ENCODE measurements around the gene CRLF2.
"Not testable (repeated sequence)": the region's sequence is repeated elsewhere in the genome, so short reads cannot be mapped to it uniquely, and the experiment has no call there.

Gene CRLF2

DNA sequence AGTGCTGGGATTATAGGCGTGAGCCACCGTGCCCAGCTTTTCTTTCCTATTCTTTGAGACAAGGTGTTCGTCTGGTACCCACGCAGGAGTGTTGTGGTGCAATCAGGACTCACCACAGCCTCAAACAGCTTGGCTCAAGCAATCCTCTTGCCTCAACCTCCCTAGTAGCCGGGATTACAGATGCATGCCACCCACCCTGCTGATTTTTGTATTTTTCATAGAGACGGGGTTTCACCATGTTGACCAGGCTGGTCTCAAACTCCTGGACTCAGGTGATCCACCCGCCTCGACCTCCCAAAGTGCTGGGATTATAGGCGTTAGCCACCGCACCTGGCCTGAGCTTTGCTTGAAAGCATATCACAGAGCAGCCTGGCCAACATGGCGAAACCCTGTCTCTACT lies 1.5 kb upstream of the CRLF2 start:
- DNase-seq = no peak

DNA sequence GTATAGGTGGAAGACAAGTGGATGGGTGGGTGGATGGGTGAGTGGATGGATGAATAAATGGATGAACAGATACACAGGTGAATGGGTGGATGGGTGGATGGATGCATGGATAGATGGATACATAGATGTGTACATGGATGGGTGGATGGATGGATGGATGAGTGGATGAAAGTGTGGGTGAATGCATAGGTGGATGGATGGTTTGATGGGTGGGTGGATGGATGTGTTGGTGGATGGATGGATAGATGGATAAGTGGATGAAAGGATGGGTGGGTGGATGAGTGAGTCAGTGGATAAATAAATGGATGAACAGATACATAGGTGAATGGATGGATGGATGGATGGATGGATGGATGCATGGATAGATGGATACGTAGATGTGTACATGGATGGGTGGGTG lies 1.6 kb downstream of the CRLF2 start:
- DNase-seq = no peak

DNA sequence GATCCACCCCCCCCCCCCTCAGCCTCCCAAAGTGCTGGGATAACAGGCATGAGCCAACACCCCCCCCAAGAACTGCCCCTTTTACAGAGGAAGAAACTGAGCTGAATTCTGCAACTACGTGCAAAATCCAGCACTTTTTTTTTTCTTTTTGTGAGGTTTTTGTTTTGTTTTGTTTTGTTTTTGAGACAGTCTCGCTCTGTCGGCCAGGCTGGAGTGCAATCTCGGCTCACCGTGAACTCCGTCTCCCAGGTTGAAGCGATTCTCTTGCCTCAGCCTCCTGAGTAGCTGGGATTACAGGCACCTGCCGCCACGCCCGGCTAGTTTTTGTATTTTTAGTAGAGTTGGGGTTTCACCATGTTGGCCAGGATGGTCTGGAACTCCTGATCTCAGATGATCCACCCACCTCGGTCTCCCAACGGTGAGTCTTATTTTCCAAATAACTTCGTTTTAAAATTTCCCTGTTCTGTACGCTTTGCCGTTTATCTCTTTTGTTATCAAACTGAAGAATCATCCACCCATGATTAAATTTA lies 4.9 kb downstream of the CRLF2 start:
- DNase-seq = no peak

GRCh38 chrX:1205681-1206611 lies 6.5 kb downstream of the CRLF2 start:
- peak; percentile 29 for DNase-seq

DNA sequence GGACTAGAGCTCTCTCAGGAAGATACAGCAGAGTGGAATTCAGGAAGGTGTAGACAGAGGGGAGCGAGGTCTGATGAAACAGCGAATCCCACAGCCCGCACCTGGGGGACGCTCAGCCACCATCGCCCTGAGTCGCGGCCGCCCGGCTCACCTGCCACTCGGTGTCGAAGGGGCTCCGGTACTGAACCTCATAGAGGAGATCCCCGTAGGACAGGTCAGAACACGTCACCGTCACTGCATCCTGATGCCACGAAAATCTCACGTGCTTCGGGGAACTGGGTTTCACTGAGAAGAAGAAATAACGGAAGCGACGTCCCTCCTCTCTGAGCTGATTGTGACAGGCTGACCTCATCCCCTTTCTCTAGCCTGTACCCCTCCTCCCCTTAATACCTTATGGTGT lies 10.2 kb downstream of the CRLF2 start:
- no peak for DNase-seq

- DNase-seq = no peak
Observed at GRCh38 chrX:1196436-1196835, 16.0 kb downstream of the CRLF2 start.

DNA sequence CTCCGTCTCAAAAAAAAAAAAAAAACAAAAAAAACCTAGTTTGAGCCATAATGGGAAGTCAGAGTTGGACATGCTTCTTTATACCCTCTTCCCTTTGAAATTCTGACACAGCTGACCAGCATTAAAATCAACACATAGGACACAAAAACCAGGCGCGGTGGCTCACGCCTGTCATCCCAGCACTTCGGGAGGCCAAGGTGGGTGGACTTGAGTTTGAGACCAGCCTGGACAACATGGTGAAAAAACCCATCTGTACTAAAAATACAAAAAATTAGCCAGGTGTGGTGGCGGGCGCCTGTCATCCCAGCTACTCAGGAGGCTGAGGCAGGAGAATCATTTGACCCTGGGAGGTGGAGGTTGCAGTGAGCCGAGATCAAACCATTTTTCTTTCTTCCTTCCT lies 20.3 kb downstream of the CRLF2 start:
- not testable (repeated sequence) for DNase-seq

GRCh38 chrX:1190596-1191145 lies 21.8 kb downstream of the CRLF2 start:
- no peak for DNase-seq

DNA sequence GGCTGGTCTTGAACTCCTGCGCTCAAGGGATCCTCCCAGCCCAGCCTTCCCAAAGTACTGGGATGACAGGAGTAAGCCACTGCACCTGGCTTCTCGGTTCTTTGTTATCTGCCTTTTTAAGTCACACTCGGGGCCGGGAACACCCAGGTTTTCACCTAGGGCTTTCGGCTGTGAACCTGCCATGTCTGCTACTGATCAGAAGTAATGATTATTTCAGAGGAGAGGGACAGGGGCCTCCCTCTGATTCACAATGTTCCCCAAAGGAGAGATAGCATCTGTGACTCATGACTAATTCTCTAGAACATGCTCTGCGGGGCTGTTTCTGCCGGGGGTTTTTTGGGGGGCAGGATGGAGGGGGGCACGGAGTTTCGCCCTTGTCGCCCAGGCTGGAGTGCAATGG lies 26.9 kb downstream of the CRLF2 start:
- no peak for DNase-seq

- DNase-seq = no peak
Observed at GRCh38 chrX:1182211-1182610, 30.2 kb downstream of the CRLF2 start.

DNA sequence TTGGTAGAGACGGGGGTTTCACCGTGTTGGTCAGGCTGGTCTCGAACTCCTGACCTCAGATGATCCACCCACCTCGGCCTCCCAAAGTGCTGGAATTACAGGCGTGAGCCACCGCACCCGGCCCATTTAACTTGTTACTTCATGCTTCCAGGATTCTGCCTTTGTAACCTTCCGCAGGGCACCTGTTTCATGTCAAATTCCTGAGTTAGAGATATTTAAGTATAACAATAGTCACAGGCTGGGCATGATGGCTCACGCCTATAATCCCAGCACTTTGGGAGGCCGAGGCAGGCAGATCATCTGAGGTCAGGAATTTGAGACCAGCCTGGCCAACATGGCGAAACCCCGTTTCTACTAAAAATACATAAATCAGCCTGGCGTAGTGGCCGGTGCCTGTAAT lies 30.8 kb downstream of the CRLF2 start:
- not testable (repeated sequence) for DNase-seq

- DNase-seq = no peak
Observed at GRCh38 chrX:1181170-1181569, 31.3 kb downstream of the CRLF2 start.

- DNase-seq = no peak
Observed at GRCh38 chrX:1178580-1179057, 33.8 kb downstream of the CRLF2 start.

- DNase-seq = not testable (repeated sequence)
Observed at GRCh38 chrX:1176531-1177320, 35.7 kb downstream of the CRLF2 start.

GRCh38 chrX:1174609-1175545 lies 37.6 kb downstream of the CRLF2 start:
- not testable (repeated sequence) for DNase-seq

DNA sequence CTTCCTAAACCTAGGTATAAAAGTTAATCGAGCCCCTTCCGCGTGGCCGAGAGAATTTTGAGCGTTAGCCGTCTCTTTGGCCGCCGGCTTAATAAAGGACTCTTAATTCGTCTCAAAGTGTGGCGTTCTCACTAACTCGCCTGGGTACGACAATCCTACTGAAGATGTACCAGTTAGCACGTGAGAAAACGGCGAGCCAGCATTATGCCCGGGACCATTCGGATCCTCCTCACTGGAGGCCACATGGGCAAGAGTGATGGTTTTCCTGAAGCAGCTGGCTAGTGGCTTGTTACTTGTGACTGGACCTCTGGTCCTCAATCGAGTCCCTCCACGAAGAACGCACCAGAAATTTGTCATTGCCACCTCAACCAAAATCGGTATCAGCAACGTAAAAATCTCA lies 39.0 kb downstream of the CRLF2 start:
- not testable (repeated sequence) for DNase-seq

DNA sequence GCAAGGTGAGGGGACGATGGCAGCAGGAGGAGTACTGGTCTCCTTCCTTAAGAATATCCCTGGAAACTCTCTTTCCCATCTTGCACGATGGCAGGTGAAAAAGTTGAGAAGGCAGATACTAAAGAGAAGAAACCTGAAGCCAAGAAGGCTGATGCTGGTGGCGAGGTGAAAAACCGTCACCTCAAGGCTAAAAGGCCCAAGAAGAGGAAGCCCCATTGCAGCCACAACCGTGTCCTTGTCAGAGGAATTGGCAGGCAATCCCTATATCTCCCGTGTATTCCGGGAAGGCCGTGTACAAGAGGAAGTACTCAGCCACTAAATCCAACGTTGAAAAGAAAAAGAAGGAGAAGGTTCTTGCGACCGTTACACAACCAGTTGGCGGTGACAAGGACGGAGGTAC lies 40.0 kb downstream of the CRLF2 start:
- DNase-seq = no peak

GRCh38 chrX:1171915-1172314 lies 40.5 kb downstream of the CRLF2 start:
- not testable (repeated sequence) for DNase-seq

DNA sequence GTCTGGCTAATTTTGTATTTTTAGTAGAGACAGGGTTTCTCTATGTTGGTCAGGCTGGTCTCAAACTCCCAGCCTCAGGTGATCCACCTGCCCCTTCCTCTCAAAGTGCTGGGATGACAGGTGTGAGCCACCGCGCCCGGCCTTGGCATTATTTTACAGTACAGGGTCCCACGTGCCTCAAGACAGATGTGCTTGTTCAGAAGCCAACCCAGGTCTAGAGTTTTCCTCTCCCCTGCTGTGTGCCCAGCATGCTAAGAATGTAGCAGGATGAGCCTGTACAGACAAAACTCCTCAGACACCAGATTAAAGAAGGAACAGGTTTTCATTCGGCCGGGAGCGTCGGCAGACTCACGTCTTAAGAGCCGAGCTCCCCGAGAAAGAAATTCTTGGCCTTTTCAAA lies 42.2 kb downstream of the CRLF2 start:
- no peak for DNase-seq

DNA sequence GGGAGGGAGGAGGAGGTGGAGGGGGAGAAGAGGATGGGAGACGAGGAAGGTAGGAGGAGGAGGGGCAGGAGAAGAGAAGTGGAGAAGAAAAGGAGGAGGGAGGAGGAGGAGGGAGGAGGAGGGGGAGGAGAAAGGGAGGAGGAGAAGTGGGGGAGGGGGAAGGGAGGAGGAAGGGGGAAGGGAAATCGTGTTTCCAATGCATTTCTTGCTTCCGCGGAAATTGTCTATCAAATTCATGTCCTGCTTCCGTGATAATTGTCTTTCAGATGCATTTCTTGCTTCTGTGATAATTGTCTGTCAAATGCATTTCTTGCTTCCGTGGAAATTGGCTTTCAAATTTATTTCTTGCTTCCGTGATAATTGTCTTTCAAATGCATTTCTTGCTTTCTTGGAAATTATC lies 43.3 kb downstream of the CRLF2 start:
- no peak for DNase-seq

DNA sequence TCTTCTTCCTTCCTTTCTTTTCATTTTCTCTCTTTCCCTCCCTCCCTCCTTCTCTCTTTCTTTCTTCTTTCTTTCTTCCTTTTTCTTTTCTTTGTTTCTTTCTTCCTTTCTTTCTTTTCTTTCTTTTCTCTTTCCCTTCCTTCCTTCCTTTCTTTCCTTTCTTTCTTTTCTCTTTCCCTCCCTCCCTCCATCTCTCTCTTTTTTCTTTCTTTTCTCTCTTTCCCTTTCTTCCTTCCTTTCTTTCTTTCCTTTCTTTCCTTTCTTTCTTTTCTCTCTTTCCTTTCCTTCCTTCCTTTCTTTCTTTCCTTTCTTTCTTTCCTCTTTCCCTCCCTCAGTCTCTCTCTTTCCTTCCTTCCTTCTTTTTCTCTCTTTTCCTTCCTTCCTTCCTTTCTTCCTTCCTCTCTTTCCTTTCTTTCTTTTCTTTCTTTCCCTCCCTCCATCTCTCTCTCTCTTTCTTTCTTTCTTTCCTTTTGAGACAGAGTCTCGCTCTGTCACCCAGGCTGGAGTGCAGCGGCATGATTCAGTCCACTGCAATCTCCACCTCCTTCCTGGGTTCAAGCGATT lies 44.4 kb downstream of the CRLF2 start:
- DNase-seq = no peak

GRCh38 chrX:1167466-1167865 lies 45.0 kb downstream of the CRLF2 start:
- DNase-seq = no peak

All from CD4-positive, alpha-beta T cell treated with Interleukin-15 for 1 hour (primary cell).